GM21360 (cell line): ENCODE results near the gene KCNJ18.
"Not testable (repeated sequence)": the region's sequence is repeated elsewhere in the genome, so short reads cannot be mapped to it uniquely, and the experiment has no call there.

Experiments
- ATAC-seq: cut with Tn5 transposase; IDR thresholded peaks from one replicate; pipeline ENCODE4 v1.9.1; 2021; ENCODE audit warnings: mild to moderate bottlenecking, moderate library complexity; ENCODE audit not compliant: unreplicated experiment

Gene KCNJ18

DNA sequence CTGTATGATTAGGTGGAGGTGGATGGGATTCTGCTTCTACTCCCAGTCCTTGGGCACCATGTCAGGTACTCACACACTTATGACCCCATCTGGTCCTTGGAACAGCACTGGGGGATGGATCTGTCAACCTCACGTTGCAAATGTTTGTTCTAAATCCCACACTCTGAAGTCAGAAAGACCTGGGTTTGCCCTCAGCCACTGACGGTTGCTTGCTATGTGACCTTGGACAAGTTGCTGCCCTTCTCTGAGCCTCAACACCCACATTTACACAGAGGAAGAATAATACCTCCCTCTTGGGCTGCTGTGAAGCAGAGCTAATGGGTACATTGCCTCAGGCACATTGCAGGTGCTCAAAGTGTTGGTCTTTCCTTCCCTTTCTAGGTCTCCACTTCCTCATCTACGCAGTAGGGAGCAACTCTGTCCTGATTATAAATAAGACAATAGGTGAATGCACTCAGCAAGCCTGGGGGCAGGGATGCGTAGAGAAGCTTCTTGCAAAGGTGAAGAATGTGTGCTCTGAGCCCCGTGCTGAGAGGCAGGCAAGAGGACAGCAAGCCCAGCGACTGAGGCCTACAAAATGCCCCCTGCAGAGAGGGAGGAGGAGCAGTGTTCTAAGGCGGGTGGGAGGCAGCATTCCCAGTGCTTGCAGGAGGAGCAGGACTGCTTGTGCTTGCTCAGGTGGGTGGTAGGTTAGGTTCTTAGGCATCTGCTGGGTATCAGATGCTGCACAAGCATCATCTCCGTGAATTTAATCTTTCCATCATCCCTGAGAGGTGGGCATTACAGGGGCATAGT lies 21.8 kb upstream of the KCNJ18 start:
- ATAC-seq = not testable (repeated sequence)

DNA sequence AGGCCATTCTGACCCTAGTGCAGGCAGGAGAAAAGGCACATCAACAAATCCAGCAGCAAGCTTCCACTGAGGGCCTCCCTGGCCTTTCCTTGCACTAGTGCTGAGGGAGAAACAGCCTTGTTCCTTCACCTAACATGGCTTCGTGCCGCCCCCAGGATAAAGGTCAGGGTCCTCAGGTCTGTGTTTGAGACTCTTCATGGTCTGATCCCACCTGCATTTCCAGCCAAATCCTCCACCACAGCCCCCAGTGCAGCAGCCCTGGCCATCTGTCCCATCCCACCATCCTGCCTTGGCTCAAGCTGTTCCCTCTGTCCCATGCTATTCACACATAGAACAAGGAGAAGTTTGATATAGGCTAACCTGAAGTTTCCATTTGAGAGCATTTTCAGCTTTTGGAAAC lies 20.9 kb upstream of the KCNJ18 start:
- ATAC-seq = not testable (repeated sequence)

DNA sequence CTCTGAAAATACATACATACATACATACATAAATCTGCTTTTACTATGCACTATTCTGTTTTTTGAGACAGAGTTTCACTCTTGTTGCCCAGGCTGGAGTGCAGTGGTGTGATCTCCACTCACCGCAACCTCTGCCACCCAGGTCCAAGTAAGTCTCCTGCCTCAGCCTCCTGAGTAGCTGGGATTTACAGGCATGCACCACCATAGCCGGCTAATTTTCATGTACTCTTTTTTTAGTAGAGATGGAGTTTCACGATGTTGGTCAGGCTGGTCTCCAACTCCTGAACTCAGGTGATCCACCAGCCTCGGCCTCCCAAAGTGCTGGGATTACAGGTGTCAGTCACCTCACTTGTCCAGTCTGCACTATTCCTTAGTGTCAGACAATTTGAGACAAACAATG lies 20.5 kb upstream of the KCNJ18 start:
- ATAC-seq = not testable (repeated sequence)

DNA sequence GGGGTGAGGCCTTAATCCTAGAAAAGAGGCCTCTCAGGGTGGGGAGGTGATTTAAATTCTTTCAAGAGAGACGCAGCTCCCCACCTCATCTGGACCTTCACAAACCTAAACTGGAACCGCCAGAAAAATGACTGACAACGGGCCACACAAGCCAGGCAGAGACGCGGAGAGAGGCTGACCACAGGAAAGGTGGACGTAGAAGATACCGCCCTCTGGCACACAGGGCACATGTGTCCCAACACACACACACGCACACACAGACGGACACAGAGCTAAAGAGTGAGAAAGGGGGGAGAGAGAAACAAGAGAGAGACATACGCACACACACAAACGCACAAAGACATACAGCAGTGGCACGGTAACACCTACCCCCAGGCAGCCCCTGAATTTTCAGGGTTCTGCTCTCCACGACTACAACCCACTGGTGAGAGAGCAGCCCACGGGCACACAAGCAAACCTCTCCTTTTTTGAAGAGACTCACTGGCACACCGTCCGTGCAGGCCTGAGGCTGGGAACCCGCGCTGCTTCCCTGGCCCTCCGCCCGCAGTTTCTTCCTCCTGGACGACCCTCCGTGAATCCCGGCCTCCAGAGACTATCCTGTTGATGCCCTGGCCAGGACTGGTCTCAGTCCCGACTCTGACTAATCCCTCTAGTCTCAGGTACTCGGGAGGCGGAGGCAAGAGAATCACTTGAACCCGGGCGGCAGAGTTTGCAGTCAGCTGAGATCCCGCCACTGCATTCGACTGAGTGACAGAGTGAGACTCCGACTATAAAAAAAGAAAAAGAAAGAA lies 18.7 kb upstream of the KCNJ18 start:
- not testable (repeated sequence) for ATAC-seq

DNA sequence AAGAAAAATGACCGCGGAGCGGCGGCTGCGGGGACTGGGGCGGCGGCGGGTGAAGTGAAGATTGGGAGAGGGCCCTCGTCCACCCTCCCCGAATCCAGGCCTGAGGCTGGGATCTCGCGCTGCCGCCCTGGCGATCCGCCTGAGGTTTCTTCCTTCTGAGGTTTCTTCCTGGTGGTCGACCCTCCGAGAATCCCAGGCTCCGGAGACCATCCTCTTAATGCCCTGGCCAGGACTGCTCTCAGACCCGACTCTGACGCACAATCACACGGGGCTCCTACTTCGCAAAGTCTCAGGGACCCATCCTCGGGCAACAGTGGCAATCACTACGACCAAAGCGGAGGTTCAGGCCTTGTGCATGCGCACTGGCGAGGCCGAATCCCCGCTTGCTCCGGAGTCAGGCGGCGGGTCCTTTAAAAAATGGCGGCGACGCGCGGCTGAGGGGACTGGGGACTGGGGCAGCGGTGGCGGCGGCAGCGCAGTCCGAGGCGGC lies 18.0 kb upstream of the KCNJ18 start:
- ATAC-seq = no peak

DNA sequence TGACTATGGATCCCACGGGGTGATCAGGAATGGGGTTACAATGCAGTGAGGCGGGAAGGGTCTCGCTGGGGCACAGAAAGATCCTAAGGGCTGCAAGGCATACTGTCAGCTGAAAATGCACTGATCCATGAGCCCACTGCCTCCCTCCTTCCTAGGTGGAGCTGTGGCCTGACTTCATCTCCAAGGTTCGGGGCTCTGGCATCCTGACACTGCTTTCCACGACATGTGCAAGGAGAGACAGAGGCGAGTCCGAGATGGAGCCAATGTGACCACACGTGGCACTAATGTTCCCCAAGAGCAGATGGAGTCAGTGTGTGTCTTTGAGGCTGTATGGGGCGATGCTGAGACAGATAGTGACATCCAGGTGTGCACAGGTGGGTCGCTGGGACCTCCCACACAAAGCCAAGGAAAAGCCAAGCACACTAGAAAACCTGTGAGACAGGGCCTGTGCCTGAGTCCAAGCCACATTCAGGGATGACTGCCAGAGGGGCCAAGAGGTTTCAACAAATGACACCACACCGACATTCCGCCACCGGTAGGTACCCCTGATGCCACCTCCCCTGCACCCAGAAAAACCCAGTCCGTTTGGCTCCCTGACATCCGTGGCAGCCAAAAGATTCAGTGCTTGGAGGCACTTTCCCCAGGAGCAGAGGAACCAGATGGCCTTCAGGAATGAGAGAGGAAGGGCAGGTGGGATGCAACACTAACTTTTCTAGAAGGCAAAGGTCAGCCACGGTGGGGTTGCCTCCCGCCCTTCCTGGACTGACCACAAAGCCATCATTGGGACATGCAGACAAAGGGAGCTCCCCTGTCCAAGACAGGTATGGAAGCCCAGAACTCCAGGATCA lies 17.2 kb upstream of the KCNJ18 start:
- not testable (repeated sequence) for ATAC-seq

DNA sequence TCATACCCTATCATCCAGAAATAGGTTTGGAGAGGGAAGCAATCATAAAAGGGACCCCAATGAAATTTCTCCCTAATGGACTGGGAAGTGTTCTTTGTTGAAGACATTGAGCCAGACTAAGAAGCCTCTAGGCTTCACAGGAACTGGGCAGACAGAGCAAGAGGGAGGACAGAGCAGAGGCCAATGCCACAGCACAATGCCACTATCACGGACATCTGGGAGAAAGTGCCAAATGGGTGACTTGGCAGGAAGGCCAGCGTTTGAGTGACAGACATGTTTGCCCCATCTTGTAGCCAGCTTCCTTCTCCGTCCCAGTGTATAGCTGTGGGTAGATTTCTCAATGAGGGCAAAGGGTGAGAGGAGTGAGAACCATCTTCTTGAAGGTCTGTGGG lies 16.6 kb upstream of the KCNJ18 start:
- ATAC-seq = not testable (repeated sequence)

DNA sequence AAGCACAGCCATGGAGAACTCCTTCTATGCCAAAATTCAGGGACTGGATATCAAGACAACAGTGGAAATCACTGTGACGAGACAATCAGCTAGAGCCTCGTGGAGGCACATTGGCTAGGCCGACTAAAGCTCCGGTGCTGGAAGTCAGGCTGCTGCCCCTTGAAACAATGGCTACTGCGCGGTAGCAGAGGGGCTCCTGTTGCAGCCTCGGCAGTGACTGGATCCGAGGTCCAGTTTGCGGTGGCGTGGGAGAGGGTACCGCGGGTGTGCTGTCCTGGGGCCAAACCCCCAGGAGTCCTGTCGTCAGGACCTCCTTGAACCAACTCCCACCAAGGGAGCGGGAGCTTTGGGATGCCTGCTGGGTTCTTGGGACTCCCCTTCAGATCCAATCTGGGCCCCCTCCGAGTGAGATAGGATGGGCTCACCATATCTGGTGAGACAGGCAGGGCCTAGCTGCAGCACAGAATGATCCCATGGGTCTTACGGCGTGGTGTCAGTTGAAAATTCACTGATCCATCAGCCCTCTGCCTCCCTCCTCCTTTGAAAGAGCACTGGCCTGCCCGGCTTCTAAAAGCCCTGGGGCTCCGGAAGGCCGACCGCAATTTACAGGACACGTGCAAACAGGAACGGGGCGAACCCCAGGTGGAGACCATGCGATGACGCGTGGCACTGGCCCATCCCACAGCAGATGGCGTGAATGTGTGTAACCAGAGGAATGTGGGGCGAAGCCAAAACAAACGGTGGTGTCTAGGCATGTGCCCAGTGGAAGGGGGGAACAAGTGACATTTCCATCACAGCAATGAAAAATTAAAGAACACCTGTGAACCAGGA lies 15.8 kb upstream of the KCNJ18 start:
- no peak for ATAC-seq

DNA sequence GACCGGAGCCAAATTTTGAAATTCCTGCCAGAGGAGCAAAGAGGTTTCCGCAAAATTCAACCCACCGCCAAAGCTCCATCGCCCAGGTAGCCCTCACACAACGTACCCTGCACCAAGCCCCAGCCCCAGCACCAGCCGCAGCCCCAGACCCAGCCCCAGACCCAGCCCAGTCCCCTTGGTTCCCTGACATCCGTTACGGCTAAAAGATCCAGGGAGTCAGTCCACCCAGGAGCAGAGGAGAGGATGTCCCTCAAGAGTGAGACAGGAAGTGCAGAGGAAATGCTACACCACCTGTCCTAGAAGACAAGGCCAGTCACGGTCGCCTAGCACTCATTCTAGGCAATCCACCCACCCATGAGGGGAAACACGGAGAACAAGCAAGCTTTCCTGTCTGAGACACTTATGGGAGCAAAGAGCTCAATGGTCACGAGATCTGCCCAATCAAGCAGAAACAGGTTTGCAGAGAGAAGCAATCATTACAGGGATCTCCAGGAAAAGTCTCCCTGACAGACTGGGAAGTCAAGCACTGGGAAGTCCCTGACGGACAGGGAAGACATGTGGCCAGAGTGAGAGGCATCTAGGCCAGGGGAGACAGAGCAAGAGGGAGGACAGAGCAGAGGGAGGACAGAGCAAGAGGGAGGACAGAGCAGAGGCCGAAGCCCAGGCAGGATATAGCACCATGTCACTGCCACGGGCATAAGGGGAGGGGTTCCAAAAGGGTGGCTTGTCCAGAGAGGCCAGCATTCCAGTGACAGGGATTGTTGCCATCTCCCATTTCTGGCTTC lies 15.0 kb upstream of the KCNJ18 start:
- no peak for ATAC-seq

DNA sequence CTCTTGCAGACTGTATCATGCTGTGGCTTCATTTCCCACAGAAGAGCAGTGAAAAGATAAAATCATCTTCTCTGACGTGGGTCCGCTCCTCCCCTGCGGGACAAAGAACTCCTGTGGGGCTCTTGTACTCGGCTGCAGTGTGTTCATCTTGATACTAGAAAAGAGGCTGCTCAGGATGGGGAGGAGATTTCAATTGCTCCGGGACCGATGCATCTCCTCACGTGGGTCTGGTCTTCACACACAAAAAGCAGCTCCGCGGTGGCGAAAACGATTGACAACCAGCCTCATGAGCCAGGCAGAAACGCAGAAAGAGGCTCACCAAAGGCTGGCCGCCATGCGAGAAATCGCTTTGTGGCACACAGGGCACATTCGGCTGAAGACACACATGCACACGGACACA lies 14.4 kb upstream of the KCNJ18 start:
- no peak for ATAC-seq

DNA sequence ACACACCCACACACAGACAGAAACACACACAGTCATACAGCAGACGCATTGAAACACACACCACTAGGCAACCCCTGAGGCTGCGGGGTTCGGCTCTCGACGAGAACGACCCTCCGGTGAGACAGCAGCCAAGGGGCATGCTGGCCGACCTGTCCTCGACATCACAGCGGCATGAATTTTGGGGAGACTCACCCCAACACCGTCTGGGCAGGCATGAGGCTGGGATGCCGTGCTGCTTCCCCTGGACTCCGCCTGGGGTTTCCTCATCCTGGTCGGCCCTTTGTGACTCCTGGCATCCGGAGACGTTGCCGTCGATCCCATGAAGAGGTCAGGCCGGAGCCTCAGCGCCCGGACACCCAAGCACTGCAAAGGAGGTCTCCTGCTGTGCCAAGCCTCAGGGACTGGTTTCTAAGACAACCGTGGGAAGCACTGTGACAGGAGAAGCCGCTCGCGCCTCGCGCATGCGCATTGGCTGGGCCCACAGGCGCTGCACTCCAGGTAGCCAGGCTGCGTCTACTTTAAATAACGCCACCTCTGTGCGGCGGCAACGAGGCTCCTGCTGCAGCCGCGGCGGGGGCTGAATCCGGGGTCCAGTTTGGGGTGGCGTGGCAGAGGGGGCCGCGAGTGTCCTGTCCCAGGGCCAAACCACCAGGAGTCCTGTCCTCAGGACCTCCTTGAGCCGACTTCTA lies 13.8 kb upstream of the KCNJ18 start:
- ATAC-seq = no peak

DNA sequence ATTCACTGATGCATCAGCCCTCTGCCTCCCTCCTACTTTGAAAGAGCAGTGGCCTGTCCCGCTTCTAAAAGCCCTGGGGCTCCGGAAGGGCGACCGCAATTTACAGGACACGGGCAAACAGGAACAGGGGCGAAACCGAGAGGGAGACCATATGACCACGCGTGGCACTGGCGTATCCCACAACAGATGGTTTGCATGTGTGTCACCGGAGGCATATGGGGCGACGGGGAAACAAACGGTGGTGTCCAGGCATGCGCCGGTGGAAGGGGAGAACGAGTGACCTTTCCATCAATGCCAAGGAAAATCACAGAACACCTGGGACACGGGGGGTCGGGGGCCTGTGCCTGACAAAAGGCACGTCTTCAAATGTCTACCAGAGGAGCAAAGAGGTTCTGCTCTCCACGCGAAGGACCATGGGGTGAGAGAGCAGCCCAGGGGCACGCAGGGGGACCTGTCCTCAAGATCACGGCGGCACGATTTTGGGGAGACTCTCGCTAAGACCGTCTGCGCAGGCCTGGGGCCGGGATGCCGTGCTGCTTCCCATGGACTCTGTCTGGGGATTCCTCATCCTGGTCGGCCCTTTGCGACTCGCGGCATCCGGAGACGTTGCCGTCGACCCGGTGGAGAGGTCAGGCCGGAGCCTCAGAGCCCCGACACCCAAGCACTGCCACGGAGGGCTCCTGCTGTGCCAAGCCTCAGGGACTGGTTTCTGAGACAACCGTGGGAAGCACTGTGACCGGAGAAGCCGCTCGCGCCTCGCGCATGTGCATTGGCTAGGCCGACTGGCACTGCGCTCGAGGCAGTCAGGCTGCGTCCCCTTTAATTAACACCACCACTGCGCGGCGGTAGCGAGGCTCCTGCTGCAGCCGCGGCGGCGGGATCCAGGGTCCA lies 12.8 kb upstream of the KCNJ18 start:
- ATAC-seq = no peak

DNA sequence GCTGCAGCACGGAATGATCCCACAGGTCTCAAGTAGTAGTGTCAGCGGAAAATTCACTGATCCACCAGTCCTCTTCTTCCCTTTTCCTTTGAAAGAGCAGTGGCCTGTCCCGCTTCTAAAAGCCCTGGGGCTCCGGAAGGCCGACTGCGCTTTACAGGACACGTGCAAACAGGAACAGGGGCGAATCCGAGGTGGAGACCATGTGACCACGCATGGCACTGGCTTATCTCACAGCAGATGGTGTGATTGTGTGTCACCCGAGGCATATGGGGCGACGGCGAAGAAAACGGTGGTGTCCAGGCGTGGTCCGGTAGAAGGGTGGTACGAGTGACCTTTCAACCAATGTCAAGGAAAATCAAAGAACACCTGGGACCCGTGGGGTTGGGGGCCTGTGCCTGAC lies 12.0 kb upstream of the KCNJ18 start:
- ATAC-seq = no peak

DNA sequence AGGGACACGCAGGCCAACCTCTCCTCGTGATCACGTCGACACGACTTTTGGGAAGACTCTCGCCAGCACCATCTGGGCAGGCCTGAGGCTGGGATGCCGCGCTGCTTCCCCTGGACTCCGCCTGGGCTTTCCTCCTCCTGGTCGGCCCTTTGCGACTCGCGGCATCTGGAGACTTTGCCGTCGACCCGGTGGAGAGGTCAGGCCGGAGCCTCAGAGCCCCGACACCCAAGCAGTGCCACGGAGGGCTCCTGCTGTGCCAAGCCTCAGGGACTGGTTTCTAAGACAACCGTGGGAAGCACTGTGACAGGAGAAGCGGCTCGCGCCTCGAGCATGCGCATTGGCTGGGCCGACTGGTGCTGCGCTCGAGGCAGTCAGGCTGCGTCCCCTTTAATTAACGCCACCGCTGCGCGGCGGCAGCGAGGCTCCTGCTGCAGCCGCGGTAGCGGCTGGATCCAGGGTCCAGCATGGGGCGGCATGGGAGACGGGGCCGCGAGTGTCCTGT lies 11.4 kb upstream of the KCNJ18 start:
- not testable (repeated sequence) for ATAC-seq

DNA sequence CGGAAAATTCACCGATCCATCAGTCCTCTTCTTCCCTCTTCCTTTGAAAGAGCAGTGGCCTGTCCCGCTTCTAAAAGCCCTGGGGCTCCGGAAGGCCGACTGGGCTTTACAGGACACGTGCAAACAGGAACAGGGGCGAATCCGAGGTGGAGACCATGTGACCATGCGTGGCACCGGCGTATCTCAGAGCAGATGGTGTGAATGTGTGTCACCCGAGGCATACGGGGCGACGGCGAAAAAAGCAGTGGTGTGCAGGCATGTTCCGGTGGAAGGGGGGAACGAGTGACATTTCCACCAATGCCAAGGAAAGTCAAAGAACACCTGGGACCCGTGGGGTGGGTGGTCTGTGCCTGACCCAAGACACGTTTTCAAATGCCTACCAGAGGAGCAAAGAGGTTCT lies 10.7 kb upstream of the KCNJ18 start:
- ATAC-seq = not testable (repeated sequence)

DNA sequence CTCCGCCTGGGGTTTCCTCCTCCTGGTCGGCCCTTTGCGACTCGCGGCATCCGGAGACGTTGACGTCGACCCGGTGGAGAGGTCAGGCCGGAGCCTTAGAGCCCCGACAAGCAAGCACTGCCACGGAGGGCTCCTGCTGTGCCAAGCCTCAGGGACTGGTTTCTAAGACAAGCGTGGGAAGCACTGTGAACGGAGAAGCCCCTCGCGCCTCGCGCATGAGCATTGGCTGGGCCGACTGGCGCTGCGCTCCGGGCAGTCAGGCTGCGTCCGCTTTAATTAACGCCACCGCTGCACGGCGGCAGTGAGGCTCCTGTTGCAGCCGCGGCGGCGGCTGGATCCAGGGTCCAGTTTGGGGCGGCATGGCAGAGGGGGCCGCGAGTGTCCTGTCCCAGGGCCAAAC lies 10.2 kb upstream of the KCNJ18 start:
- ATAC-seq = not testable (repeated sequence)

DNA sequence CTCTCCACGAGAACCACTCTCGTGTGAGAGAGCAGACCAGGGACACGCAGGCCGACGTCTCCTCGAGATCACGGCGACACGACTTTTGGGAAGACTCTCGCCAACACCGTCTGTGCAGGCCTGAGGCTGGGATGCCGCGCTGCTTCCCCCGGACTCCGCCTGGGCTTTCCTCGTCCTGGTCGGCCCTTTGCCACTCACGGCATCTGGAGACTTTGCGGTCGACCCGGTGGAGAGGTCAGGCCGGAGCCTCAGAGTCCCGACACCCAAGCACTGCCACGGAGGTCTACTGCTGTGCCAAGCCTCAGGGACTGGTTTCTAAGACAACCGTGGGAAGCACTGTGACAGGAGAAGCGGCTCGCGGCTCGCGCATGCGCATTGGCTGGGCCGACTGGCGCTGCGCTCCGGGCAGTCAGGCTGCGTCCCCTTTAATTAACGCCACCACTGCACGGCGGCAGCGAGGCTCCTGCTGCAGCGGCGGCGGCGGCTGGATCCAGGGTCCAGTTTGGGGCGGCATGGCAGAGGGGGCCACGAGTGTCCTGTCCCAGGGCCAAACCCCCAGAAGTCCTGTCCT lies 9.1 kb upstream of the KCNJ18 start:
- ATAC-seq = not testable (repeated sequence)
